Forelimb muscle (tissue), 1 donor: ENCODE measurements around the gene FAM13A. TPM values are rescaled to one million over a fixed set of nuclear protein-coding genes. Genes with fewer than 3 reads are reported as not detected.

Experiments used
- DNase-seq: peaks from one replicate; pipeline ENCODE4 v3.0.0-alpha.2; 2013; ENCODE audit warnings: low read depth
- polyA plus RNA-seq: library from polyadenylated mRNA; unstranded; fragments of 120-200 nt; gene quantifications from one replicate; pipeline ENCODE4 v1.2.1, GENCODE V29; 2013; ENCODE audit not compliant: insufficient read length

FAM13A gene
- polyA plus RNA-seq, 1 donor = 36.0 TPM

DNA sequence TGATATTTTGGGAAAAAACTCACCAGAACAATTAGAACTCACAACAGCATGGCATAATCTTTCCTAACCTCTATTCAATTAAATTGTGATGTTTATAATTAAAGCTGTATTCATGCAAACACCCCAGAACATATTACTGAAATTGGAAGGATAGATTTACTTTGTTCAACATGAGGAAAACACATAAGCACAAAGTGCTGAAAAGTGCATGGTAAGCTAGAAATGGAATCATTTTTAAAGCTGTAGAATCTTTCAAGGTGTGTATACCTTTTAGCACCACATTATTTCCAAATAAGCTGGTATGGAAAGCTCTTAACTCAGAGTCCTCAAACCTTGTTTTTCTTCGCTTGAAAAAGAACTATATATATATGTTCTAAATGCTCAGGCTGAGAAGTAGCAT lies 268.6 kb downstream of the FAM13A start:
- DNase-seq = no peak

DNA sequence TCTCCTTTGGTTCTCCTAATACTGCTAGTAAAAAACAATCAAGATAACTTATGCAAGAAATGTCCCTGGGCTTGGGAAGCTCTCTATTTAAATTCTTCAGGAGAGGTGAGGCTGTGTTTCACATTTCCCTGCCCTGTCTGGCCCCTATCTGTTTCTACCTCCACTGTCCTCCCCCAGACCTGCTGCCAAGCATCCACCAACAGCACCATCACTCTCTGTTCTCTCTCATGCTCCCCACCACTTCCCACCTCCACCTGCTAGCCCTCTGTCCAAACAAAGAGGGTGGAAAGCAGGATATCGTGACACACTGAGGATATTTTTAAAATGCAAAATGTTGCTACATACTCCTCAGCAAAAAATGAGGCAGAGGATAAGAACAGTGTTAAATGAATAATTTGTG lies 271.0 kb downstream of the FAM13A start:
- DNase-seq = no peak

DNA sequence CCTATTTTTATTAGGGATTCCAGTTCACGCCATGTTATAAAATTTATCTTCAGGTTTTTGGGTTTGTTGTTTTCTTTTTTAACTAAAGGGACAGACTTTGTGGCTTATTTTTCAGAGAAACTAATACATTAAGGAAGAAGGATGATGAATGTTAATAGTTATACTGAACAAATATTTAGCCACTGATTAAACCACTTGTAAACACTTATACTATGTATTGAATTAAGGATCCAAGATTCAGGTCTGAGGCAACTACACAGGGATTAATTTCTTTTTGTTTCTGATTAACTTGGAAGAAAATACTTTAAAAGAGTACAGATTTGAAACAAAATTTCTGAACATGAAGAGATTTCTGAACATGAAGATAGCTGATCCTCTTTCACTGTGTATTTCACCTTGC lies 276.6 kb downstream of the FAM13A start:
- no peak for DNase-seq

DNA sequence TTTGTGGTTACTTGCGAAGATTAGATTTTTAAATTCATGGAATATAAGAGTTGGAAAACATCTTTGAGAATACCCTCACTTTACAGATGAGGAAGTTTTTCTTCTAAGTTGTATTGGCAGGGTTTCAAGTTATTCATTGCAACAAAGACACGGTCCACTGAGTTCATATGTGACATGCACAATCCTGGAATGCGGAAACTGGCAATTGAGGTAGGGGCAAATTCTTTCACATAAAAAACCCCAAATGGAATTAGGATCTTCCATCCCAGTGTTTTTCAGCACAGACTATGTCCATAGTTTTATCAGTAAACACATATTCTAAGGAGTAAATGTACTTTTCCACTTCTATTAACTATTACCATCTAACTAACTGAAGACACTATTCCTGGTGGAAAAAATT lies 277.6 kb downstream of the FAM13A start:
- no peak for DNase-seq

DNA sequence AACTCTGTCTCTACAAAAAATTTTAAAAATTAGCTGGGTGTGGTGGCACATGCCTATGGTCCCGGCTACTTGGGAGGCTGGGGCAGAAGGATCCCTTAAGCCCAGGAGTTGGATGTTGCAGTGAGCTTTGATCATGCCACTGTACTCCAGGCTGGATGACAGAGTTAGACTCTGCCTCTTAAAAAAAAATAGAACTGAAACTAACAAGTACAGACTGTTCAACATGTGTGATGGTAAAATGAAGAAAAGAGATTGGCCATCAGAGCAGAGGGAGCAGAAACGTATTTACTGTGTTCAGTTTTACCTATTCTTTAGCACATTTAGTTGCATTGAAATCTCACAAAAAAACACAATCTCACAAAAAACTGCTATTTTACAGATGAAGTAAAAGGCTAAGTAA lies 281.5 kb downstream of the FAM13A start:
- no peak for DNase-seq

DNA sequence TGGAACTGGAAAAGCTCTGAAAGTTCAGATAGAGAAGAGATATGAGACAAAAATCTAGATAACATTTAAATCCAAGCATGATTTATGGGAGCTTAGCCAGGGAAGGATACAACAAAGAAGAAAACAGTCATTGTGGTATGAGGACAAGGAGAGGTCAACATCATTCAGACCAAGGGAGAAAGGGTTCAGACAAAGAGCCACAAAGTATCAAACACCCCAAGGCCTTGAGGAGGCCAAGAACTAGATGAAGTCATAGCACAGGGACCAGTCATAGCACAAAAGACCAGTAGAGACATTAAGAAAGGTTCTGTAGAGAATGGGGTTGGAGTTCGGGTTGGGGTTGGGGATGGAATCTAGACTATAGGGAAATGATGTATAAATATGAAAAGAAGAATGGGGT lies 282.0 kb downstream of the FAM13A start:
- DNase-seq = no peak

DNA sequence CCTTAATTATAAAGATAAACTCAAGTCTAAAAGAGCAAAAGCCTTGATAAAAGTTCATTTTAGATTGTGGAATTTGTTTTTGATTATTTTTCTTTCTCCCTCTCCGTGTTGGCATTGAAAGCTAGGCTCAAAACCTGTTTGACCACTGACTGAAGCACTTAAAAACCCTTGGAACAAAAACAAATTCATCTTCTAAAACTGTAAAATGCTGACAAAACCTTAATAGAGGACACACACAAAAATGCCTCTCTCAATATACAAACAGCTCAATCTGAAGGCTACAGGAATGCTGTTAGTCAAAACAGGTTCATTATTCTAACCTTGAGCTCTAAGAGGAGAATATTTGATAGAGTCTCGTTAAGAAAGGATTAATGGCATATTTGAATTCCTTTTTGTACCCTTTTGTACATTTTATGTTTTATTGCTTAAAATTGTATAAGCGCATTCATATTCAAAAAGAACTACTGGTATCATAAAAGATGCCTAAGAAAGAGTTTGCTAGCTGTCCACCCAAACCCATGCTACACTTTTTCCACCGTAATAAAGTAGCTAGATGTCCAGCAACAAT lies 285.0 kb downstream of the FAM13A start:
- DNase-seq = no peak

DNA sequence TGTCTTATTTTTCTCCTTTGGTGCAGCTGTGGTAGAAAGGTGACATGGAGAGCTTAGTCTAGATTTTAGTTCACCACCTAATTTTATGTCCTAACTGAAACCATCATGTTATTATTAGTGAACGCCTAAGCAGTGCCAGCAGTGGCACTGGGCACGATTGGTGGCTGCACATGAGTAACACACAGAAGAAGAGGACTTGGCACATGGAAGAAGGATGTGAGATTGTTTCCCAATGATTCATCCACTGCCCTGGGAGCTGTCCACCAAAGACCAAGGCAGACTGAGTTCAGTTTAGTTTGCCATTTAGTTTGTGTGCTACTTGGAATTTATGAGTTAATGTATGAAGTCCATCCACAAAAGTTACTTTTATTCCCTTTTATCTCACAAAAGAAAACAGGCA lies 291.3 kb downstream of the FAM13A start:
- no peak for DNase-seq

DNA sequence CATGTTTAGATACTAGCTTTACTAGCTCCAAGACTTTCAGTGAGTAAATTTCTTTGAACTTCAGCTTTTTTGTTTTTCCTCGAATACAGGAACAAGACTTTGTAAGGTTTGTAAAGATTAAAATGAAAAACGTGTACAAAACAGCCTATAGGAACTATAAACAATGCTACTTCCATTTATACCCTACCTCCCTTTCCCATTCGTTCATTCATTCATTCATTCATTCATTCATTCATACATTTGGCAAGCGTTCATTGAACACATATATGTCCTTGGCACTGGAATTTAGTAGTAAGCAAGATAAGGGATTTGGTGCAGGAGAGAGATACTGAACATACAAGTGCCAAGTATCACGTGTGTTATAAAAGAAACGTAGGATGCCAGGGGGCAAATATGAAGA lies 293.9 kb downstream of the FAM13A start:
- DNase-seq = no peak

DNA sequence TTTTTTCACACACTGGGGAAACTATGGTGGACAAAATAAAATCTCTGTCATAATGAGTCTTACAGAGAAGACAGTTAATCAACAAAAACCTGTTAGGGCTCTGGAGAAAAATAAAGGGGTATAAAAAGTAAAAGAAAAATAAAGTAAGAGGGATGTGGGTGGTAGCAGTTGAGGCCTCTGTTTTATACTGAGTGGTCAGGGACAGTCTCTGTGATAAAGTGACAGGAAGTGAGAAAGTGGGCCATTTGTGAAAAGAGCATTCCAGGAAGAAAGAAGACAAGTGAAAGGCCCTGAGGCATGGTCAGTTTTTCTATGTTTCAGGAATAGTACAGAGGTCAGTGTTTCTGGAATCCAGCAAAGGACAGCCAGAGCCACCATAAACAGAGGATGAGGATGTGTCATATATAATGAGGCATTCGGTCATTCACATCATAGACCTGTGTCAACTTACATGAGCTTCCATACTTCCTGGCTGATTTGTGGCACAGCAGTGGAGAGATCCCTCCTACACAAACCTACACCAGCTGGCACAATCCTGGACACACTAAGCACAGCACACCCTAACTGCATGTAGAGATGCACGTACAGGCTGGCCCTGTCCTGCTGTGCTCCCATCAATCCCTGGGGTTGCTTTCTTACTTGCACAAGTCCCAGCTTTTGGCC lies 295.0 kb downstream of the FAM13A start:
- DNase-seq = no peak

DNA sequence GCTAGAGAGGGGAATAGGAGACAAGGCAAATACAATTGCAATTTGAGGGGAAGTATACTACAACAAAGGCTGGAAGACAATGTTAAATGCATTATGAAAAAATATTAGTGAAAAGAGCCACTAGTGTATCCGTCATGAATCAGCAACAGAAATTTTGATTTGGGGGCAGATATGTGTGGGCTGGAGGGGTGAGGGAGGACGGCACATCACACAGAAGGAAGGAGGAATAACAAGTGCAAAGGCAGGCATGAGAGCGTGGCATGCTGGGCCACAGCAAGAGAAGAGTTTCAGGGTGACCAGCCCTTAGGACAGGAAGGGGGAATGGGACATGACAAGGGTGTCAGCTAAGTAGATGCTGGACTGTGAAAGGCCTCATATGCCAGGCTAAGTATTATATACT lies 295.6 kb downstream of the FAM13A start:
- DNase-seq = no peak

DNA sequence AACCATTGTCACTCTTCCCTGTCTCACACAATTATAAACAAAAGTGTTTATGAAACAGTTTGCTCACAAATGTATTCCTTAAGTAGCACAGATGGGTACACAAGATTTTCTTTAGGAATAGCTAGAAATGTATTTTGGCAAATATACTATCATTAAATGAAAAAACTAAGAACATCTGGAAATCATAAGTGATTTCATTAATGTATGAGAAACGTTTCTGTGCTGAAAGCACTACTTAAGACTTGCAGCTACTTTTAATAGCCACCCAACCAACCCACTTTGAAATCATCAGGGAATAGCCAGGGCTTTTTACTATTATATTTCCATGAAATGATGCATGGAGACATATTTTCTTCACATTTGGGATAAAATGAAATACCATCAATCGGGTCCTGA lies 297.1 kb downstream of the FAM13A start:
- peak; percentile 28 for DNase-seq

DNA sequence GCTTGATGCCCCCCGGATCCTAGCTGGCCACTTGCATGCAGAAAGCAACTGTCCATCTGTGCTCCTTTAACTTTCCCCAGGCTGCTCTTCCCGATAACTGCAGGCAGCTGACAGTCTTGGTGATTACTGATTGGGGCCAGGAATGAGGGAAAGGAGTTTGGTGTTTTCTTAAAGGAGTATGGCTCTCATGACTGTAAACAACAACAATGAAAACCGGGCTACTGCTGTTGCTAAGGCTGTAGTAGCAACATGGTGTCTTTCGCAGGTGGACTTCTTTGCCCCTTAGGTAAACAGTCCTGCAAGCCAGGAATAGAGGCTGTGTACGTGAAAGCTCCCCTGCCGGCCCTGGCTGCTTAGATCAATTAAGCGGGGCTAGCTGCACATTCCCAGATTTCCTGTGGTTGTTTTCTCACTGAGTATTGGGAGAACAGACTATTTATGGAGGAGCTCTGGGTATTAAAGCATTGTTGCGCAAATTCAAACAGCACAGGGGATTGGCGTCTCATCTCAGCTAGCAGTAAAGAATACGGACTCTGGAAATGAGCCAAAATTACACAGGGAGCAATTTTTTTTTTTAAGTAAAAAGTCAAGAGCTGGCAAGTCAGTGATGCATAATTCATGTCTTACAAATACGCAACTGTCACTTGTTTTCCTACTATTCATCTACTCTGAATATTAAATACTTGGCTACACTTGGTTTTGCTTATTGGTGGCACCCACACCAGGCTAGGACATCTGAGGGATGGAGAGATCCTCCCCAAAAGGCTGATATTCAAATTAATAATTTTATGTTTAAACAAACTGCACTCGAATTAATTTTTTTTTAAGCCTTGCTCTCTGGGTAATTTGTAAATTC lies 297.7 kb downstream of the FAM13A start:
- peak; percentile 38 for DNase-seq

DNA sequence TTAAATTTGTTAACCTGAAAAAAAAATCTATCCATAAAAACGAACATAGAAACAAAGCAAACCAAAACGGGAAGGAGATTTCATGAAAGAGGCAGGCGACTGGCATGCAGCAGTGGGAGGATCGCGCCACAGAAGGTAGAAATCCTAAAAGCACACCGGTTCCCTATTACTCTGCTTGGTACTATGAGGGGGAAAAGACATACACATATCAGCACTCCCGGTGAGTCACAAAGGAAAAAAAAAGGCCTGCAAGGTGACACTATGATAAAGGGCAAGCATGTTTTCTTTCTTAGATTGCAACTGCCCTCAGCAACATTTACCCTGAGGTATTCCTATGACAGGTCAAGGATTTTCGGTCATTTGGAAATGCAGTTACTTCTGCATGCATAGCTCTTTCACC lies 298.7 kb downstream of the FAM13A start:
- DNase-seq = no peak

DNA sequence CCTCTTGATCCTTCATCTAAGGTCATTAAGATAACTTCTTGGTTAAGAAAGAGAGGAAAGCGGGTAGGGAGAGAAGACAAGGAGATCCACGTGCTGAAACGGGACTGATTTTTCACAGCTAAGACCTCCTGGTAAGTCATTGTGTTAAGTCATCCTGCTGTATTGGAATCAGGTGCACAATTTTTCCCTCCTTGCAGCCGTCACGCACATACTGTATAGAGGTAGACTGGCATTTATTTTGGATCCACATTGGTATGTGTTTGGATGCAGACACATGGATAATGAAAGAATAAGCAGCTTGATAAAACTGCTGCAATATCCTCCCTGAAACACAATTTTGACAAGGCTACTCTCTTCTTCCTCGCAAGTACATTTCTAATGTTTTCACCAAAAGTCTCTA lies 299.2 kb downstream of the FAM13A start:
- DNase-seq = no peak

DNA sequence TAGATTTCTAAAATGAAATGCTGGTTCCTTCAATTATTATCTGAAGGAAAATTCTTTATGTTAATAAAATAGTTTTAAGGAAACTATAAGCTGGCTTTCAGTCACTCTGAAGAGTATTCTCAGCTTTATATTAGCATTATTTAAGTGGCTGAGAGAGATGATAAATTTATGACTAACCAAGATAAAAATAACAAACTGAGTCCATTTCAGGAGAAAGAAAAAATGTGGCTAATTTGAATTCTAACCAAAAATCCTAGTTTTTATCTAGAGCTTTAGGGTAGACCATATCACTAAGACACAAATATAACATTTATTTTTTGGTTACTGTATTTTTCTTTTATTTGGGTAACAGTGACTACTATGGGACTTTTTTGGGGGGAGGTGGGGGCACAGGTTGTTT lies 299.9 kb downstream of the FAM13A start:
- no peak for DNase-seq

DNA sequence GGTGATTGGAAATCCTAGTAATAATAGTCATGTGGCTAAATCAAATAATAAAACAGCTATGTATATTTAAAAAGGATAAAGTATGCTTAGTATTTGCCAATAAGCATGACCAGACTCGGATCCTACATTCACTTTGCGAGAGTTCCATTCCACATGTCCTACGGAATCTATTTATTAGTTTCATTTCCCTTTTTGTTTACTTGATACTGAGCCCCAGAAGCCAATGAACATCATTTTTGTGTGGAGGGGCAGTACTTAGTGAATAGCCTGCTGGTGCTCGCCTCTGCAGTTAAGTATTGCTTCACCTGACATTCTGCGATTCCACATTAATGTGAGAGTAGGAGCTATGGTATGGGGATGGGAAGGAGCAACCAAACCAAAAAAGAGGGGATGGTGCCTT lies 300.8 kb downstream of the FAM13A start:
- DNase-seq = no peak

DNA sequence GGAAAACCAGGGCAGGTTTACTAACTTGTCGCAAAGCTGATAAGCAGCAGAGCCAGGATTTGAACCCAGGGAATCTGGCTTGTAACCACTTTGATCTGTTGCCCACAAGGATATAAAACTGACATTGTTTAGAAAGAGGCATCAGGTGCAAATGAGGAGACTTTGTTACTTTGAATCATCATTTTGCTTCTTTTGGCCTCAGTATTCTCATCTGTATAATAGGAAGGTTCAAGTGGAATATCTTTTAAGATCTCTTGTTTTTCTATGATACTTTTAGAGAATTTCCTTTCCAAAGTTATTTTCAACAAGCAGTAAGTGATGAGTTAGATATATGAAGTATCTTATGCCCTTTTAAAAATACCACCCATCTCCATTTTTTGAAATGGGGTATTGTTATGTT lies 301.5 kb downstream of the FAM13A start:
- DNase-seq = no peak

DNA sequence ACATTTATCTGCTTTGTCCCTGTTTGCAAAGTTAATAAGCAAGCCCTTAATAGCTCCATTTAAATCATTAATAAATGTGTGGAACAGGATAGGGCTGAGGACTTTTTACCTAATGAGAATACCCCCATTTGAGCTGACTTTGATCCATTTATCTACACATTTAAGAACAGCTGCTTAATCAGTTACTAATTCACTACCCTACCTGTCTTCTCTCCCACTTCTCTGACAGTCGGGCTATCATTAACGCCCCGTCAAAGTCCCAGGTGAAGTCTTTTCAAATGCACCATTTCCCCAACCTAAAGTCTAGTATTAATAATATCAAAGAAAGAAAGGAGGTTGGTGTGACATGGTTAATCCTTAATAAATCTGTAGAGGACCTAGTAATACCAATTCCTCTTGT lies 302.2 kb downstream of the FAM13A start:
- DNase-seq = no peak

DNA sequence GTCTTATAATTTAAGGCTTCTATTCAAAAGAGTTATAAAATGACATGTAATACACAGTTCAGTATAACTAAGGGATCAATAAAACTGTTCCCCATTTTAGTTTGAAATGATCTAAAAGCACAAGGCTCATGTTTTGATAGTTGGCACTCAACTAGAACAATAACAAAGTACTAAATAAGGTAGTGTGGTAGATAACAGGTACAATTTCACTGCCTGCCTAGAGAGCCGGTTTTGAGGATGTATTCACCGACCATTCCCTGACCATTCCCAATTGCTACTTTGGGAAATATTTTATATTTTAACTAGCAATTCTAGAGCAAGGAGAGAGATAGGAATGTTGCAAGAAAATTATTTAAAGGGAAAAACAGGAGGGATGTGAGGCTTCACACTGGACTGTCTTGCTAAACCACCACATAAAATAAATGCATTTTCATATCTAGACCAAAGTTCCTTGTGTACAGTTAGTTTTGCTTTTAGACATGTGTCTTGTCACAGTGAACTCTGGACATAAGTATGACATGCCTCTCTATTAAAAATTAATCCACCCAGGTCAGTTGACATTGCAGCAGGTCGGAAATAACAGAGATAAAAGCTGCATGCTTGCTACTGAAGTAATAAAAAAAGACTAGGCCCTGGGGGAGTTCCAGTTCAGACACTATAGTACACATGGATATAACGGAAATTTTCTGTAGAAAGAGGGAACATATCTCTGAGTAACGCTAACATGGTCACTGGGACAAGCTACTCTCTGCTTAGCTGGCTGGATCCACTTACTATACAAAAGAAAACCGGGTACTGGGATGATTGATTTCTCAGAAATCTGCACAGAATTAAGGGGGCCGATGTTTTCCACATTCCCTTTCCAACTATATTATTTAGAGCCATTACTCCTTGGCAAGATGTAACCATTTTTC lies 303.1 kb downstream of the FAM13A start:
- no peak for DNase-seq

DNA sequence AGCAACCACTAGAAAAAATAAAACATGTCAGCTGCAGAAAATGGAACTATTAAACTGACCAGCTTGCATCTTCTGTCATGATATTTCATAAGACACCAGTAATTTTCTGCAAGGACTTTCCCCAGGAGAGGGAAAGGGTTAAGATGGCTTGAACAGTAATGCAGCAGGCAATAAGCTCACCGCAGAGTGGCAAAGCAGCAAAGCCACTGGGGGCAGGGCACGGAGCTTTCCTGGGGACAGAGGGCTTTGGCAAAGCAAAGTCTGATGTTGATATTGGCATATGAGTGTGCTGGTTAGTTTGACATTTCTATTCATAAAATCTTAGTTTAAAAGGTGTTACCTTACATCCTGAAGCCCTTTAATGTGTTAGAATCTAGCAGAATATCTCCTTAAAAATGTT lies 304.2 kb downstream of the FAM13A start:
- no peak for DNase-seq

DNA sequence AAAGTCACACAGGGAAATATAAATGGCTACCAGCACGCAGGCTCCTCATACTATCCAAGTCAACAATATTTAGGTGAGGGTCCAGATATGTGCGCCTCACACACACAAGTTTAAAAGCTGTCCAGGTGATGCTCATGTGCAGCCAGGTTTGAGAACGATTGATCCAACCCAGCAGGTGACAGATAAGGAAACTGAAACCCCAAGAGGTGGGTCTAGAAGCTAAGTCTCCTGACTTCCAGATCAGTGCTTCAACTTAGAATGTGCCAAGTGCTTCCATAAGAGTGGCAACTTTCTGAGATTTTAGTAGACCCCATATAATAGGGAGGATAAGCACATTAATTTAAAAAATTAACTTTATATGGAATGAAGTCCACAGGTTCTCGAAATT lies 304.9 kb downstream of the FAM13A start:
- no peak for DNase-seq
